Body of pancreas (tissue), 4 donors: ENCODE results near the gene ESYT2.

ENCODE experiments used
- POLR2A ChIP-seq, 3 donors: fragments of 450-650 bp; IDR thresholded peaks; one replicate each; pipeline ENCODE4 v1.6.1; 2016; ENCODE audit warnings: antibody characterized with exemption in 3 of 3, mild to moderate bottlenecking in 2 of 3
- TF ChIP-seq, protein P1 (sequence below), 7 experiments: fragments of 450-650 bp in 4 of 7; fragments of 200-600 bp in 3 of 7; sonication (generic) in 3 of 7; IDR thresholded peaks; one replicate each; pipeline ENCODE4 v1.5.1; 2016 to 2019; ENCODE audit warnings: antibody characterized with exemption in 7 of 7

DNA sequence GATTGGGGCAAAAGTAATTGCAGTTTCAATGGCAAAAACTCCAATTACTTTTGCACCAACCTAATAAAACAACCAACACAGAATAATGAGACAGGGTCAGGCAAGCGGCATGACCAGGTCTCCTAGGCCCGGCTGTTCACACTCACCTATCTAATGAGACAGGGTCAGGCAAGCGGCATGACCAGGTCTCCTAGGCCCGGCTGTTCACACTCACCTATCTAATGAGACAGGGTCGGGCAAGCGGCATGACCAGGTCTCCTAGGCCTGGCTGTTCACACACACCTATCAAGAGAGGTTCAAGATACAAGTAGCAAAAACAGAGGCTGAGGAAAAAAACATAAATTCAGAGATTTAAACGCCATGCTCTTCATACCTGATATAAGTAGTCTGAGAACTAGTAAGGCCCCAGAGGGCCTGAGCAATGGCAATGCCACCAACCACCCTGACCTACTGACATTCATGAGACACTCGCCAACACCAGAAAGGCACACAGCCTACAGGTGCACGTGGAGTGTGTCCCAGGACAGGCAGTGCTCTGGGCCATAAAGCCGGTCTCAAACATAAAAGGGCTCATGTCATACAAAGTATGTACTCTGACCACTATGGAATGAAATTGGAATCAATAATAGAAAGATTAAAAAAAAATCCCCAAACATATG, 84.1 kb downstream of the ESYT2 start:
- TF ChIP-seq, protein P1, sequence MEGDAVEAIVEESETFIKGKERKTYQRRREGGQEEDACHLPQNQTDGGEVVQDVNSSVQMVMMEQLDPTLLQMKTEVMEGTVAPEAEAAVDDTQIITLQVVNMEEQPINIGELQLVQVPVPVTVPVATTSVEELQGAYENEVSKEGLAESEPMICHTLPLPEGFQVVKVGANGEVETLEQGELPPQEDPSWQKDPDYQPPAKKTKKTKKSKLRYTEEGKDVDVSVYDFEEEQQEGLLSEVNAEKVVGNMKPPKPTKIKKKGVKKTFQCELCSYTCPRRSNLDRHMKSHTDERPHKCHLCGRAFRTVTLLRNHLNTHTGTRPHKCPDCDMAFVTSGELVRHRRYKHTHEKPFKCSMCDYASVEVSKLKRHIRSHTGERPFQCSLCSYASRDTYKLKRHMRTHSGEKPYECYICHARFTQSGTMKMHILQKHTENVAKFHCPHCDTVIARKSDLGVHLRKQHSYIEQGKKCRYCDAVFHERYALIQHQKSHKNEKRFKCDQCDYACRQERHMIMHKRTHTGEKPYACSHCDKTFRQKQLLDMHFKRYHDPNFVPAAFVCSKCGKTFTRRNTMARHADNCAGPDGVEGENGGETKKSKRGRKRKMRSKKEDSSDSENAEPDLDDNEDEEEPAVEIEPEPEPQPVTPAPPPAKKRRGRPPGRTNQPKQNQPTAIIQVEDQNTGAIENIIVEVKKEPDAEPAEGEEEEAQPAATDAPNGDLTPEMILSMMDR (IDR thresholded peaks at IDR 0.05) = no peak
- TF ChIP-seq POLR2A (IDR thresholded peaks at IDR 0.05) = no peak
